Measurements from ENCODE around the gene CBX8.

CBX8 gene

DNA sequence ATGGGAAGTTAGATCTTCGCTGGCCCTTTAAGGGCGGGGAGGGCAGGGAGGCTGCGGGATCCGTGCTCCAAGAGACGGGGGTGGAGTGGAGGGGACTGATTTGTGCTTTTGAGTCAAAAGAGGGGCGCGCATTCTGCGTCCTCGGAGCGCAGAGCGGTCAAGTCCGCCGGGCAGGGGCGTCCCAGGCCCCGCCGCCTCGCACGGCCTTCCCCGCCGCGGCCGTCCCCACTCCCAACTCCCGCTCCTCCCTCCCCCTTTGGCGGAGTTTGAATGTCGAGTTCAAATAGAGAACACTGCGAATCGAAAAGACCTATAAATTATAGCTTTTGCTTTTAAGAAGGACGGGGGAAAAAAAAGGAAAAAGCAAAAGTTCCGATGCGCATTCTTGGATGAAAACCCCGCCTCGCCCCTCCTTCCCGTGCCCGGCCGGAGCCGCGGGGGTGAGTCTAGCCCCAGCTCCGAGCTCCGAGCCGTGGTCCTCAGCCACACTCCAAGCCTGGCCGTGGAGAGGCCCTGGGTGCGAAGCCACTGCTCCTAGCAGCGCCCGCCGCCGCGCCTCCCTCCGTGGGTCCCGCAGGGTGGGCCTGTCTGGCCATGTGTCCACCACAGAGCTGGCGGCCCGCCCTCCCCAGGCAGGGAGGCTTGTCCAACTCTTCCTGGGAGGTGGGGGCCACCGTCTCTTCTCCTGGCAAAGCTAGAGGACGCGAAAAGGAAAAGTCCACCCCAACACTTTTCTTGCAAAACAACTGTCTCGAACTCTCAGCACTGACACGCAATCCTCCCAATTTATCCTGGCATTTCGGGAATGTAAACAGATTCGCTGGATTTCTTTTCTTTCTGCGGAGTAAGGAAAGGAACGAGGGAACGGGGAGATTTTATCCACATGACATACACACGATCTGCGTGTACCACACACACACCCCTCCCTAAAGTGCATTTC is 3.6 kb downstream of the CBX8 start:
- DNase-seq (ENCODE audit: low read depth), result no peak

DNA sequence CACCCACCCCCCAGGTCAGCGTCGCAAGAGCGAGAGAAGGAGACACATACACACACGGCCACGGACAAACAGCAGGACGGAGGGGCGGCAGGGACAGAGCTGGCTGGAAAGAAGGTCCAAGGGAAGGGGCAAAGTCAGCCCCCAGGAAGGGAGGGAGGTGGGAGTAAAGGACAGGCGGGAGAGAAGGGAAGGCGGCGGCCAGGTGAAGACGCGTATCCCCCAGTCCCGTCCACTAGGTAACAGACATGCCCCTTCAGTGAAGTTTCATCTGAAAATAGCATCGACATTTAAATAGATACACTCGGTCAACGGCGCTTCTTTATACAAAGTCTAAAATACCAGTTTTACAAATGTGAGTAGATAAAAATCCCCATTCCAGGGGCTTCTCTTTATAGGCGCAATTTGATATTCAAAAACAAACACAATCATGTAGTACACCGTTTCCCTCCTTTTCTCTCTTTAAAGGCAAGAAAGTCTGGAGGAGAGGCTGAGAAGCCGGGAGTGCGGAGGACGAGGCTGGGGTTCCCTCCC is 4.5 kb downstream of the CBX8 start:
- no peak for DNase-seq (ENCODE audit: low read depth)

DNA sequence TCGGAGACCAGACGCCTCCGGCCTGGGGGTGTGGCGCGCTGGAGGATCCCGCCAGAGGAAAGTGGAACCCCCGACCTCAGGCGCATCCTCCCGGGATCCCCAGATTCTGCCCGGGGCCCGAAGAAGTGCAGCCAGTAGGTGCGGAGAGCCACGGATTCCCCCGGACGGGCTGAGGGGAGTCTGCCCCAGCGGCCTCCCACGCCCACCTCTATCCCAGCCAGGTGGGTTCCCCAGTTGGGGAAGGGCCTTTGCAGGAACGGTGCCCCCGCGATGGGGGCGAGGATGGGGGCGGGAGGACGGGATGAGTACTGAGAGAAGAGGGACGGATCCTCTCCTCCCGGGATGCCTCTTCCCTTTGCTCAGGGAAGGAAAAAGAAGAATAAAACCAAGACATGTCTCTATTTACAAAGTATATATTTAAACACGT is 5.1 kb downstream of the CBX8 start:
- DNase-seq (ENCODE audit: low read depth), result no peak

DNA sequence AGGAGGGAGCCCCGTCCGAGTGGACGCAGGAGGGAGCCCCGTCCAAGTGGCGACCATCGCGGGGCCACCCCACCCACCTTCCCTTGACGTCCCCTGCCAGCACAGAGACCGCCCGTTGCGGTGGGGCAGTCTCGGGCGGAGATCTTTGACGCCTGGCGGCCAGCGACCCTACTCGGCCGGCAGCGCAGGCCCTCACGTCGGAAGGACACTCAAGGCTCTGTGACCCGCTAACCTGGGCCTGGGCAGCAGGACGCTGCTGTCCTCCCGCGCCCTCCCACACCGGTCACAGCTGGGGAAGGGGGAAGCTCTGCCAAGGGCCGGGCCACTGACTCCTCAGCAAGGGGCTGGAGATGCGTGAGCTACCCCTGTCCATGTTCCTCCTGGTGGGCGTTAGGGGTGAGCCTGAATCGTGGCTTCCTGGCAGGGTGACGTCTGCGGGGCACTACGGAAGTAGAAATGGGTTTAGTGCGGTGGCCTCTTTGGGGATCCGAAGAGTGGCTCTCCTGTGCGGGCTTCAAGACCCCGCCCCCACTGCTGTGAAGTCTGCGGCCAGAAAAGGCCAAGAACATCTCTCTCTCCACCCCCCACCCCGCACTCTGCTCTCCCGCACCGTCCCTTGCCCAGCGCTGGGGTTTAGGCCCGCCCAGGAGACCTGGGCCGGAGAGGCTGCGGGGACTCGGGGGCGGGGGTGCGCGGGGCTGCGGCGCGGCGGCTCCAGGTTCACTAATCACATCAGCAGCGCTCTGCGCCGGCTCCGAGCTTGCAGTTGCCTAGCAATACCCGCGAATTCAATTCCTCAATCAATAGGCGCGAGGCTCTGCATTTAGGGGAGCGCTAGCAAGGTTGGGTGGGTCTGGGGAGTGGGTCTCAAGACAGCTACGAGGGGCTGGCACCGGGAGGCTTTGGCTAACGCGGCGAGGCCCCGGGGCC is 5.8 kb downstream of the CBX8 start:
- DNase-seq (ENCODE audit: low read depth), result no peak

DNA sequence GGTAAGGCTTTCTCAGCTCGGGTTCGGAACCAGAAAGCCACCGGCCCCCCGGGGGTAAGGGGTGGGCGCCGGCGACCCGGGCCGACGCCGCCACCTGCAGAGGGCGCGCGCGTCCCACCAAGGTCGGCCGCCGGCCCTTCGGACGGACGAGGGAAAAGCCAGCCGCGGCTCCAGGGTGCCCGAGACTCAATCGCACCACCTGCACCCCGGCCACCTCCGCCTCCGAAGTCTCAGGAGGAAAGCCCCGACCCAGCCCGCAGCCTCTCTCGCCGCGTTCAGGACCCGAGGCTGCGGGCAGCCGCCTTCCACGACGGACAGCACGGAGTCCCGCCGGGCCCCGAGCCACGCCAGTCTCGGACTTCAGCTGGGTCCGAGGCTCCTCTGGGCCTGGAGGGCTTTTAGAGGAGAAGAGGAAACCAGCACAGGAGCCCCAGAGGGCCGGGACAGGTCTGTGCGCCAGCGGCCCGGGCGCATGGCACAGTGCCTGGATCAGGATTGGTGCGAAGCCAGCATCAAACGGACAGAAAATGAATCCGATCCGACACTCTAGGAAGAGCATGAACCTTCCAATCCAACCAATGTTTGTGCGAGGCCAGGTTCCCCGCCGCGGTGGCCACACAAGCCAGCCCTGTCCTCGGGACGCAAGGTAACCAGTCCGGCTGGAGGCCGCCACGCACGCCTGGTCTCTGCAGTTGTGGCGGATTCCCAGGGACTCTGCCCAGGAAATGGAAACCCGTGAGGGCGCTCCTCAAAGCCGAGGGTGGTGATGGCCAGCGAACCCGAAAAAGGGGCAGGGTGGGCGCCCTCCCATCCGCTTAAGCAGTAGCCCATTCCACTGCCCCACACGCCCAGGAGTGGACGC is 6.7 kb downstream of the CBX8 start:
- no peak for DNase-seq (ENCODE audit: low read depth)

DNA sequence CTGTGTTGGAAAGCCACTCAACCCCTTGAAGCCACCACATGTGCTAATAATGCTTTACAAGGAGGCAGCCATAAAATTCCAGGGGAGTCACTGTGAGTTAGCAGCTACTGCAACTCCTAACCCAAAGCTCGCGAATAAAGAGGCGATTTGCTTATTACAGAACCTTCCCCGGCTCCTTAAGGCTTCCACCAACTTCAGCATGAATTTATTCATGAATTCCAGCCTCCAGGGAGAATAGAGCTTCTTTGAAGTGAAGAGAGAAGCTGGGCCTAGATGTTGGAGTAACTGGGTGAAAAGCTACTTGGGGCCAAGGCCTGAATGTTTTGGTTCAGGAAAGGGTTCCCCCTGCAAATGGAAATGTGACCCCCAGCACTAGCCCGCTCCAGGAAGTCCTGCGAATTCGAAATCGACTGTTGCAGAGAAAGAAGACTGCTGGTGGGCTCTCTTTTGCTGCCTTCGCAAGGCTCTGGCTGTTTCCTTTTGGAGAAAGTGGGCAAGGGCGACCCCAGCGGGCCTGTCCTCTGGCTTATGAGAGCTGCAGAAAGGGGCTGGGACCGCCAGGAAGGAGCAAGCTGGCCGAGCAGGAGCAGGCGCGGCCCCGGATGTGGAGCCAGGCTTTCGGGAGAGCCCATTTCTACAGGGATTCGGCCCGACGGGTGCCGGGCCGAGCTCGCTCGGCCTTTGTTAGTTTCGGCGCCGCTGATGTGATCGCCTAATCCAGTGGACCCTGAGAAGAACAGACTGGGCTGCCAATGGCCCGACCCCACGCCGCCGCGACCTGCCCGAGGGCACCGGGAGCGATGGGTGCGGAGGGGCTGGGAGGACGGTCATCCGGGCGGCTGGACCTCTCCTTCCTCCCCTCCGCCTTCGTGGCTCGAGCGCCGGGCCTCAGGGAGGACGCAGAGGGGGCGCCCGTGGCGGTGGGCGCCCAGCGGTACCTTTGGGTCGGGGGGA is 7.6 kb downstream of the CBX8 start:
- DNase-seq (ENCODE audit: low read depth), result no peak

DNA sequence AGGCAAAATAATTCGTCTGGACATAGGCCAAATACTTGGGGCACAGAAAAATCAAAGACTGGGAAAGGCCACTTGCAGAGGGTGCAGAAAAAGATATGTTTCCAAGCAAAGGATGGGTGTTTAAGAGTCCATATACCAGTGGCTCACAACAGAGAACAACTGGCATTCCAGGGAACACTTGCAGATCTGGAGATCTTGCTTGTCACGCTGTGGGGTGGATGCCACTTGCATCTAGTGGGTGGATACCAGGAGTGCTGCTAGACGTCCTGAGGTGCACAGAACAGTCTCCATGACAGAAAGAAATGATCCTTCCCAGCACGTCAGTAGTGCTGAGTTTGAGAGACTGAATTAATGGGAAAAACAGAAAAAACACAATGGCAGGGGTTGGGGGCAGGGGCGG is 8.4 kb downstream of the CBX8 start:
- no peak for DNase-seq (ENCODE audit: low read depth)

DNA sequence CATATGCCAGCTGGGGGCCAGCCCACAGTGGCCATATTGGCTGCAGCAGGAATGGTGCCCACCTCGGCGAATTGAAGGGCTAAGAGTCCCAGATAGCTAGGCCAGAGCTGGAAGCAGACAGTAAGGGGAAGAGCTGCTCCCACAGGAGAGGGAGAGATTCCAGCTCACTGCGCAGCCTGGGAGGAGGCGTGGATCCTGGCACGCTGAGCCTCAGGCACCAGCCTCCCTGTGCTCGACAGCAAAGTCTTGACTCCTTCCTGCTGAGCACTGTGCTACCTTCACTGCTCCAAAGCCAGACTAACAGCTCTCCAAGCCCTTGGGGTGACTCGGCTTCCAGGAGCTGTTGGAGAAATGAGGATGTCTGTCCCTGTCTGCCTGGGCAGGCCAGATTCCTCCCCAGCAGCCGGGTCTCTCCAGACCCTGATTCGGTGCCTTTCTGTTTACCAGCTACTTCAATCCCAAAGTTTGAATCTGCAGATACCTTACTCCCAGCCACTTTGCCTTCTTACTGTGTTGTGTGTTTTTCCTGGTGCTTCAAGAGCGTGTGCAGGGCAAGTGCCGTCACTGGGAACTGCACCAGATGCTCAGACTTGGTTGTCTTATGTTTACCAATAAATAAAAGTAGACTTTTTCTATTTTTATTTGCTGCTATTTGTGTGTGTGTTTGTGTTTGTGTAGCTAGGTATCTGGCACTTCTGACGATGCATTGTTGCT is 9.8 kb downstream of the CBX8 start:
- DNase-seq (ENCODE audit: low read depth), result no peak

DNA sequence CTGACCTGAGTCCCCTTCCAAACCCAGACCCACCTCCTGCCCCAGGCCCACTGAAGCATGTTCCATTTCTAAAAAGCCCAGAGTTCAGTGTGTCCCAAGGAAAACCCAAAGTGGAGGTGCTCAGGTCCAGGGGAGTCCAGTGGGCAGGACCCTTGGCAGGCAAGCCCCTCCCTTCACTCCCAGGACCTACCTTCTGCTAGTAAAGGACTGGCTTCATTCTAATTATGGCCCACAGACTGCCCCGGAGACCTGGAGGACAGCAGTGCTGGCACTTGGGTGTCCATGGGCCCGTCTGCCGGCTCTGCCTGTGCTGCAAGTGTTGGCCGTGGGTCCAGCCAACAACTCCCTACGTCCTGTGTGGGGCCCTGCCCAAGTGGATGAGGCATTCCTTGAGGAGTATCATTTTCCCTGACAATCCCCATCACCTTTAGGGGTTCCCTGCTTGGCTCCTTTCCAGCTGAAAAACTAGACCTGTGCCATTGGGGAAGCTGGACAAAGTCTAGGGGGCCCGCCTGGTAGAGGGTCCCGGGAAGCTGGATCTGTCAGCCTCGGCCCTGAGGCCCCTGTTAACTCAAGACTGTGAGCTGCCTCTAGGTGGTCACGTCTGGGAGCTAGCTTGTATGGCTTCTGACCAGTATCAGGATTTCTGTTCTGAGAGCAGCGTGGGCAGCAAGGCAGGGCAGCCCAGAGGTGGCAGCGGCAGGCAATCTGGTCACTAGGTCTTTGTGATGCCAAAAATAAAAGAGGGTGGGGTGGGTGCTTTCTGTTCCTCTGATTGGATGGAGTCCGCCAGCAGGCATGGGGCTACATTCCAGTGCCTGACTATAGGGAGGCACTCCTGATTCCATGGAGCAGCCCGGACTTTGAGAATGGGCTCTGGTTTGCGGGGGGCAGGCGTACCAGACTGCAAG is 10.7 kb downstream of the CBX8 start:
- no peak for DNase-seq (ENCODE audit: low read depth)

DNA sequence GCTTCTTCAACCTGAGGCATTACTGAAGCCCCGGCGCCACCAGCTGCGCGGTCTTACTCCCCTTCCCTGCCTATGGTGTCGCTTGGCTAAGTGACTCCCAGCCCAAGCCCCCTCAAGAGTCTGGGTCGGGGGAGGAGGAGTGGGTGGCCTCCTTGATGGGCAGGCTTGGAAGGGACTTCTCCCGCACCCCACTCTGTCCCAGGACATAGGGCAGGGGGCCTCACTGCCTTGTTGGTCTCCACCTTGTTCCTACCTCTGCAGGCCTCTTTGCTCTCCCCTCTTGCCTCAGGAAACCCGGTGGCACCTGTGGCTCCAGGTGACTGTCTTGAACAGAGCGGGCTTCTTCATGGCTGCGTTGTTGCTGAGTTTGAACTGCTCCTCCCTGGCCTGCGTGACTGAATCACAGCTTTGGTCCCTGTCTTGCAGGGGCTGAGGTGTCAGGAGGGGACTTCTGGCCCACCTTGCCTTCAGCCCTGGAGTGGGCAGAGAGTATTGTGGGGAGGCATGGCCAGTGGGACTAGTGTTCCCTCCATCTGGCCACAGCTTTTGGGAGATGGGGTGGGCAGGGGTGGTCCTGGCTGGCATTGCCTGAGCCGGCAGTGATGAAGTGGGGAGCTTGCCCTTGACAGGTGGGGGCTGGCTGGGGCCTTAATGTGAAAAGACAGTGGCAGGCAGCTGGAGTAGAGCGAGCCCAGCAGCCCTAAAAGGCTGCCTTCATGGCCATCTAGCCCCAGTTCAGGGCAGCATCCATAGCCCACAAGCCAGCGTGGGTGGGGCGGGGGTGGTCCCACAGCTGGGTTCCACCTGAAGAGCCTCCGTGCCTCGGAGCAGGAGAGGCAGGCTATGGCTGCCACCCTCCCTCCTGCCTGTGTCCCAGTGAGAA is 11.6 kb downstream of the CBX8 start:
- DNase-seq (ENCODE audit: low read depth), result no peak

DNA sequence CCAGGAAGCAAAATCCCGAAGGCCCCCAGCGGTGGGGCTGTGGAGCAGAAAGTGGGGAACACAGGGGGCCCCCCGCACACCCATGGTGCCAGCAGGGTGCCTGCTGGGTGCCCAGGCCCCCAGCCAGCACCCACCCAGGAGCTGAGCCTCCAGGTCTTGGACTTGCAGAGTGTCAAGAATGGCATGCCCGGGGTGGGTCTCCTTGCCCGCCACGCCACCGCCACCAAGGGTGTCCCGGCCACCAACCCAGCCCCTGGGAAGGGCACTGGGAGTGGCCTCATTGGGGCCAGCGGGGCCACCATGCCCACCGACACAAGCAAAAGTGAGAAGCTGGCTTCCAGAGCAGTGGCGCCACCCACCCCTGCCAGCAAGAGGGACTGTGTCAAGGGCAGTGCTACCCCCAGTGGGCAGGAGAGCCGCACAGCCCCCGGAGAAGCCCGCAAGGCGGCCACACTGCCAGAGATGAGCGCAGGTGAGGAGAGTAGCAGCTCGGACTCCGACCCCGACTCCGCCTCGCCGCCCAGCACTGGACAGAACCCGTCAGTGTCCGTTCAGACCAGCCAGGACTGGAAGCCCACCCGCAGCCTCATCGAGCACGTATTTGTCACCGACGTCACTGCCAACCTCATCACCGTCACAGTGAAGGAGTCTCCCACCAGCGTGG is 12.4 kb downstream of the CBX8 start:
- no peak for DNase-seq (ENCODE audit: low read depth)

DNA sequence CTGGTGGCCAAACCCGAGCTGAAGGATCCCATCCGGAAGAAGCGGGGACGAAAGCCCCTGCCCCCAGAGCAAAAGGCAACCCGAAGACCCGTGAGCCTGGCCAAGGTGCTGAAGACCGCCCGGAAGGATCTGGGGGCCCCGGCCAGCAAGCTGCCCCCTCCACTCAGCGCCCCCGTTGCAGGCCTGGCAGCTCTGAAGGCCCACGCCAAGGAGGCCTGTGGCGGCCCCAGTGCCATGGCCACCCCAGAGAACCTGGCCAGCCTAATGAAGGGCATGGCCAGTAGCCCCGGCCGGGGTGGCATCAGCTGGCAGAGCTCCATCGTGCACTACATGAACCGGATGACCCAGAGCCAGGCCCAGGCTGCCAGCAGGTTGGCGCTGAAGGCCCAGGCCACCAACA is 13.0 kb downstream of the CBX8 start:
- no peak for DNase-seq (ENCODE audit: low read depth)

DNA sequence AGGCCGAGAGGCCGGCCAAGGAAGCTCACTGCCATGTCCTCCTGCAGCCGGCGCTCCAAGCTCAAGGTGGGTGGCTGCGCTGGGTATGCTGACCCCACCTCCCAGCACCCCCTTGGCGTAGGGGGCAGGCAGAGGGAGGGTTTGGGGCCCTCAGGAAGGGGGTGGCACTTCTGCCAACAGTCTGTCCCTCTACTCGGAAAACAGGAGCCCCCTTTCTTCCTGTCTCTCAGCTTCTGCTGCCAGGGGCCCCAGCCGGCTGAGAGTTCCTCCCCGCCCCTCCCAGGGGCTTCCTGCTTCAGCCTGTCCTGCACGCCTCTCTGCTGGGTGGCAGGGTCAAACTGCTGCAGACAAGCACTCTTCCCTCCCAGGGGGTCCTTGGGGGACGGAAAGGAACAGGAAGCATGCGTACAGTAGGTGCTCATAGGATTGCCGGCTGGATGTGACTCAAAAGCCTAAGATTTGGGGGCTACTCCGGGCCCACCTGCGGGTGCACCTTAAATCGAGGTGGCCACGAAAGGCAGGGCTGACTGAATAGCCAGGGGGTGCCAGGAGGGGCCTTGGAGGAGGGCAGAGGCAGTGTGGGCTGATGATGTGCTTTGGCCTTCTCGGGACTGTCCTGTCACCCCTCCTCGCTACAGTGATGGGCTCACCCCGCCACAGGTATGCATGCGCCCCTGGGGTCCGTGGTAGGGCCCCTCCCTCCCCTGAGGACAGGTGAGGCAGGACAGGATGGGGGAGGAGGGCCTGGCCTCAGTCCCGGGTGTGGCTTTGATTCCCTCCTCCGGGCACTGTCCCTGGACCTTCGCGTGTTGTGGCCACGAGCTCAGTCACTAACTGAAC is 14.9 kb downstream of the CBX8 start:
- DNase-seq (ENCODE audit: low read depth), result no peak

DNA sequence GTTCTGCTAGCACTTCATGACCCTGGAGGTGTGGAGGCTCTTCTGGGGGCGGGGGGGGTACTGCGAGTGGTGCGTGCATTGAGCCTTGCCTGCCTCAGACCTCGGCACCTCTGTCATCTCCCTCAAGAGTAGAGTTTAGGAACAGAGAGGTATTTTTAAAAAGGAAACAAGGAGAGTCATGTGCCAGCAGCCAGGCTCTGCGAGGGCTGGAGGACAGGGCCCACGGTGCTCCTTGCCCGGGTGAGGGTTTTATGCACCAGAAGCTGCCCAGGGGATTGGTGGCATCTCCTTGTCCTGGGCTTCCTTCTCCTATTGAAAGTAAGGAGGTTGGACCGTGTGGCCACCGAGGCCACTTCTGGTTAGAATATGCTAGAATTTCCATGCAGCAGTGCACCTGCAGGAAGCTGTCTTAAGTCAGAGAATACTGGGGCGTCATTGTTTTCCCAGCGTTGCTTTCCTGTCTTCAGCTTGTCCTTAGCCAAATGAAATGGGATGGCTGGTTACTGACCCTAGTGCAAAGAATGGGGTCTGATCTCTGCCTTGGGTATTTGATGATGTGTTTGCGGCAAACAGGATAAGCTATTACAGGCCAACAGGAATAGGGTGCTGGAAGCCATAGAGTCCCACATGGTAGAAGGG is 15.7 kb downstream of the CBX8 start:
- DNase-seq (ENCODE audit: low read depth), result no peak

DNA sequence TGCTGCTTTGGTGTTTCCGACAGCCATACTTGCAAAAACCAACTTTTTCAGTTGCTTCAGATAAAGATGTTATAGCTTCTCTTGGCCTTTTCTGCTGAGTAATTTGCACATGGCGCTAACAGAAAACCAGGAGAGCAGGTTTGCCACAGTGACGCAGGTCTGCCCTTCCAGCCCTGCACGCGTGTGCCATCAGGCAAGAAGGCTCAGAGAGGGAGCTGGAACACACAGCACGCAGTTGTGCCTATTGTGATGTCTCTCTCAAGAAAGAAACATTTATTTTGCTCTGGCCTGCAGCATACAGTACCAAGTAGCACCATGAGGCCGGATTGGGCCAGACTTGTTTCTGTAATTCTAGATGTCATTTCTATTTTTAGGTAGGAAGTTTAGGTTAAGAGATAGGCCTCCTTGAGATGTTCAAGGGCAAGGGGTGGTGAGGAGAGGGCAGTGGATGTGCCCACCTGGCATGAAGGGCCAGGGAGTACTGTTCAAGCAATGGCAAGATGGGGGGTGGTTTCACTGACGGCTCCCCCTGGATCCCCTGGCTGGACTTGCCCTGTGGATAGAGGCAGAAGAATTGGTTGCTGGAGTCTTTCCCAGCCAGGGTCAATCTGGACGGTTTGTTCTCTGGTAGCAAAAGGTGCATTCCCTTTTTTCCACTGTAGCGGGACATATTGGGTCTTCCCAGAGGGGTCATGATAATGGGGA is 17.1 kb downstream of the CBX8 start:
- no peak for DNase-seq (ENCODE audit: low read depth)

Data from CMK (cell line).